Adipocyte (in vitro differentiated cells): ENCODE data around the gene KANK2.
"Not testable (repeated sequence)": the region's sequence is repeated elsewhere in the genome, so short reads cannot be mapped to it uniquely, and the experiment has no call there.

ENCODE experiments used
- DNase-seq: peaks from one replicate; pipeline ENCODE4 v3.0.0-alpha.2; 2015; ENCODE audit warnings: low read depth
- H3K27me3 ChIP-seq: replicated peaks from 2 replicates; pipeline ENCODE4 v1.7.0; 2013; ENCODE audit warnings: mild to moderate bottlenecking, low read length, moderate library complexity; ENCODE audit not compliant: control insufficient read depth, insufficient read depth
- H3K36me3 ChIP-seq: 2 replicates; pipeline ENCODE4 v1.7.0; 2013; ENCODE audit warnings: low read length, mild to moderate bottlenecking, moderate library complexity; ENCODE audit not compliant: control insufficient read depth, insufficient read depth, severe bottlenecking
- H3K4me1 ChIP-seq: 2 replicates; pipeline ENCODE4 v1.7.0; 2013; ENCODE audit warnings: mild to moderate bottlenecking, low read length, moderate library complexity; ENCODE audit not compliant: control insufficient read depth, insufficient read depth
- H3K4me3 ChIP-seq: 2 replicates; pipeline ENCODE4 v1.7.0; 2013; ENCODE audit warnings: mild to moderate bottlenecking, low read length, moderate library complexity
- H3K9ac ChIP-seq: 2 replicates; pipeline ENCODE4 v1.7.0; 2013; ENCODE audit warnings: mild to moderate bottlenecking, low read length, moderate library complexity
- H3K9me3 ChIP-seq: 2 replicates; pipeline ENCODE4 v1.7.0; 2013; ENCODE audit warnings: mild to moderate bottlenecking, low read length, moderate library complexity; ENCODE audit not compliant: control insufficient read depth

KANK2 gene

GRCh38 chr19:11148001-11148400, 49.3 kb downstream of the KANK2 start:
- peaks cover 25% of the 10 kb centered on the region for H3K4me1 ChIP-seq
- no peaks in the 10 kb centered on the region for H3K27me3 ChIP-seq
- H3K9ac ChIP-seq, result no peak overlapping the region
- no peak overlapping the region for H3K4me3 ChIP-seq
- no peaks in the 10 kb centered on the region for H3K36me3 ChIP-seq
- H3K9me3 ChIP-seq, result no peaks in the 10 kb centered on the region
- DNase-seq, result no peak

- no peaks in the 10 kb centered on the region for H3K36me3 ChIP-seq
- H3K9me3 ChIP-seq, result no peaks in the 10 kb centered on the region
- no peak overlapping the region for H3K4me3 ChIP-seq
- DNase-seq, result no peak
- H3K4me1 ChIP-seq, result peaks cover 23% of the 10 kb centered on the region
- no peaks in the 10 kb centered on the region for H3K27me3 ChIP-seq
- no peak overlapping the region for H3K9ac ChIP-seq
Observed at GRCh38 chr19:11145536-11145924, 51.8 kb downstream of the KANK2 start.

- no peaks in the 10 kb centered on the region for H3K9me3 ChIP-seq
- peak overlapping the region; percentile 64 for H3K4me3 ChIP-seq
- no peaks in the 10 kb centered on the region for H3K27me3 ChIP-seq
- H3K4me1 ChIP-seq, result peaks cover 44% of the 10 kb centered on the region
- DNase-seq, result peak; percentile 96
- H3K36me3 ChIP-seq, result no peaks in the 10 kb centered on the region
- peak overlapping the region; percentile 91 for H3K9ac ChIP-seq
Observed at GRCh38 chr19:11142528-11143171, 54.7 kb downstream of the KANK2 start.

GRCh38 chr19:11141937-11142527, 55.3 kb downstream of the KANK2 start:
- DNase-seq, result no peak
- Histone ChIP-seq H3K36me3 (no peaks in the 10 kb centered on the region), H3K27me3 (no peaks in the 10 kb centered on the region), H3K9ac (peak overlapping the region; percentile 78), H3K4me3 (peak overlapping the region; percentile 49), H3K4me1 (peaks cover 47% of the 10 kb centered on the region), H3K9me3 (no peaks in the 10 kb centered on the region)

GRCh38 chr19:11140896-11141295, 56.4 kb downstream of the KANK2 start:
- no peak for DNase-seq
- Histone ChIP-seq H3K4me1 (peaks cover 47% of the 10 kb centered on the region), H3K9me3 (no peaks in the 10 kb centered on the region), H3K36me3 (no peaks in the 10 kb centered on the region), H3K4me3 (no peak overlapping the region), H3K27me3 (no peaks in the 10 kb centered on the region), H3K9ac (no peak overlapping the region)

GRCh38 chr19:11140023-11140538, 57.3 kb downstream of the KANK2 start:
- H3K27me3 ChIP-seq, DNase-seq, H3K36me3 ChIP-seq, H3K9me3 ChIP-seq, H3K4me3 ChIP-seq: not testable (repeated sequence)
- Histone ChIP-seq H3K4me1 (peaks cover 47% of the 10 kb centered on the region), H3K9ac (peak overlapping the region; percentile 87)

- Histone ChIP-seq H3K27me3 (no peaks in the 10 kb centered on the region), H3K9me3 (no peaks in the 10 kb centered on the region), H3K4me3 (peak overlapping the region; percentile 59), H3K4me1 (peaks cover 47% of the 10 kb centered on the region), H3K36me3 (peaks cover under 1% of the 10 kb centered on the region), H3K9ac (peak overlapping the region; percentile 87)
- DNase-seq, result peak; percentile 94
Observed at GRCh38 chr19:11138601-11139300, 58.6 kb downstream of the KANK2 start.

- H3K9ac ChIP-seq, result peak overlapping the region; percentile 87
- peaks cover 11% of the 10 kb centered on the region for H3K36me3 ChIP-seq
- peak overlapping the region; percentile 55 for H3K4me3 ChIP-seq
- H3K4me1 ChIP-seq, result peaks cover 37% of the 10 kb centered on the region
- H3K9me3 ChIP-seq, result no peaks in the 10 kb centered on the region
- H3K27me3 ChIP-seq, result no peaks in the 10 kb centered on the region
- DNase-seq, result peak; percentile 96
Observed at GRCh38 chr19:11137542-11138384, 59.6 kb downstream of the KANK2 start.

- Histone ChIP-seq H3K36me3 (peaks cover 23% of the 10 kb centered on the region), H3K9ac (no peak overlapping the region), H3K9me3 (no peaks in the 10 kb centered on the region), H3K27me3 (no peaks in the 10 kb centered on the region), H3K4me1 (peaks cover 26% of the 10 kb centered on the region), H3K4me3 (no peak overlapping the region)
- no peak for DNase-seq
Observed at GRCh38 chr19:11136400-11137101, 60.8 kb downstream of the KANK2 start.

- H3K27me3 ChIP-seq, result no peaks in the 10 kb centered on the region
- H3K9me3 ChIP-seq, result no peaks in the 10 kb centered on the region
- no peak for DNase-seq
- H3K9ac ChIP-seq, result no peak overlapping the region
- peaks cover 3% of the 10 kb centered on the region for H3K4me1 ChIP-seq
- H3K4me3 ChIP-seq, result no peak overlapping the region
- H3K36me3 ChIP-seq, result peaks cover 71% of the 10 kb centered on the region
Observed at GRCh38 chr19:11131471-11131870, 65.9 kb downstream of the KANK2 start.
